Breast epithelium (tissue), 3 donors: Measurements from ENCODE around the gene KIAA0040.

Experiments used
- CTCF ChIP-seq, 3 donors: fragments of 450-650 bp; IDR thresholded peaks; one replicate each; pipeline ENCODE4 v1.5.1; 2016 to 2017; ENCODE audit warnings: antibody characterized with exemption in 3 of 3, mild to moderate bottlenecking in 3 of 3, moderate library complexity in 3 of 3
- POLR2A ChIP-seq: fragments of 450-650 bp; IDR thresholded peaks from one replicate; pipeline ENCODE4 v1.6.1; 2016; ENCODE audit warnings: antibody characterized with exemption, mild to moderate bottlenecking, moderate library complexity

- TF ChIP-seq POLR2A = no peak
- TF ChIP-seq CTCF (IDR thresholded peaks at IDR 0.05) = no peak
These were observed 34.4 kb downstream of the KIAA0040 start for GRCh38 chr1:175158170-175158591.
